Liver (tissue), 3 donors: ENCODE results near the gene TM9SF2.

Experiments used
- RXRA ChIP-seq, 2 donors: IDR thresholded peaks; 2 replicates each; pipeline ENCODE4 v1.6.1; 2017 to 2018; ENCODE audit warnings: antibody characterized with exemption in 2 of 2, mild to moderate bottlenecking in 1 of 2
- YY1 ChIP-seq: IDR thresholded peaks from 2 replicates; pipeline ENCODE4 v1.6.1; 2016; ENCODE audit warnings: antibody characterized with exemption, mild to moderate bottlenecking
- TF ChIP-seq, protein P1 (sequence below): IDR thresholded peaks from 2 replicates; pipeline ENCODE4 v1.6.1; 2016; ENCODE audit warnings: antibody characterized with exemption
- TF ChIP-seq, protein P2 (sequence below): fragments of 150-350 bp; IDR thresholded peaks from 2 replicates; pipeline ENCODE4 v1.5.1; 2017; ENCODE audit warnings: improper control_type of control experiment, low read depth, low read length; ENCODE audit not compliant: missing input control
- donor health status: healthy.
- donor health status: healthy.

DNA sequence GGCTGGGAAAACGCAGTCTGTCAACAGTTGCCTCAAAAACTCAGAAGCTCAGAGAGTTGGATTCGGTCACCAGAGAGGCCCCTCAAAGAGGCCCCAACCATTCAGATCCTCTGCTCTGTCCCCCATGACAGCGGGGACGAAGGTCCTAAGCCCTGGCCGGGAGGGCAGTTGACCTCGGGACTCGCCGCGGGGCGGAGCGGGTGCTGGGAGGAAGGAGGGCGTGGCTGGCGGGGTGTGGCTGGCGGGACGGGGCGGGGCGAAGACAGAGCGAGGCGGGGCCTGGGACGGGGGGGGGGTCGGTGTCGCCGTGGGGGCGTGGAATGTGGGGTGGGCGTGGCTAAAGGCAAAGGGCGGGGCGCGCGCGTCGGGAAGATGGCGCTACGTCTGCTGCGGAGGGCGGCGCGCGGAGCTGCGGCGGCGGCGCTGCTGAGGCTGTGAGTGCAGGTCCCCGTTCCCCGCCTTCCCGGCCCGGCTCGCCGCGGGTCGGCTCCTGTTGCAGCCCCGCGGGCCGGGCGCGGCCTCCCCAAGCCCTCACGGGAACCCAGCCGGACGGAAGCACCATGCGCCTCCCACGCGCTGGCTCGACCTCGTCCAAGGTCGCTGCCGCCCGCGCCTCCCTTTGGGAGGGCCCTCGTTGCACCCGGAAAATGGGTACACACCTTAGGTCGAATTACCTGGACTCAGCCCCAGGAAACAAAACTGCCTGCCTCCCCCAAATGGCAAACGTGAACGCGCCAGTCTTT is 105.2 kb downstream of the TM9SF2 start, which contains the start of gene CLYBL:
- TF ChIP-seq RXRA (IDR thresholded peaks at IDR 0.05) (peak; percentile 75 to 78), YY1 (peak; percentile 71)
- TF ChIP-seq, protein P1, sequence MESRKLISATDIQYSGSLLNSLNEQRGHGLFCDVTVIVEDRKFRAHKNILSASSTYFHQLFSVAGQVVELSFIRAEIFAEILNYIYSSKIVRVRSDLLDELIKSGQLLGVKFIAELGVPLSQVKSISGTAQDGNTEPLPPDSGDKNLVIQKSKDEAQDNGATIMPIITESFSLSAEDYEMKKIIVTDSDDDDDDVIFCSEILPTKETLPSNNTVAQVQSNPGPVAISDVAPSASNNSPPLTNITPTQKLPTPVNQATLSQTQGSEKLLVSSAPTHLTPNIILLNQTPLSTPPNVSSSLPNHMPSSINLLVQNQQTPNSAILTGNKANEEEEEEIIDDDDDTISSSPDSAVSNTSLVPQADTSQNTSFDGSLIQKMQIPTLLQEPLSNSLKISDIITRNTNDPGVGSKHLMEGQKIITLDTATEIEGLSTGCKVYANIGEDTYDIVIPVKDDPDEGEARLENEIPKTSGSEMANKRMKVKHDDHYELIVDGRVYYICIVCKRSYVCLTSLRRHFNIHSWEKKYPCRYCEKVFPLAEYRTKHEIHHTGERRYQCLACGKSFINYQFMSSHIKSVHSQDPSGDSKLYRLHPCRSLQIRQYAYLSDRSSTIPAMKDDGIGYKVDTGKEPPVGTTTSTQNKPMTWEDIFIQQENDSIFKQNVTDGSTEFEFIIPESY: peak; percentile 23
- TF ChIP-seq, protein P2, sequence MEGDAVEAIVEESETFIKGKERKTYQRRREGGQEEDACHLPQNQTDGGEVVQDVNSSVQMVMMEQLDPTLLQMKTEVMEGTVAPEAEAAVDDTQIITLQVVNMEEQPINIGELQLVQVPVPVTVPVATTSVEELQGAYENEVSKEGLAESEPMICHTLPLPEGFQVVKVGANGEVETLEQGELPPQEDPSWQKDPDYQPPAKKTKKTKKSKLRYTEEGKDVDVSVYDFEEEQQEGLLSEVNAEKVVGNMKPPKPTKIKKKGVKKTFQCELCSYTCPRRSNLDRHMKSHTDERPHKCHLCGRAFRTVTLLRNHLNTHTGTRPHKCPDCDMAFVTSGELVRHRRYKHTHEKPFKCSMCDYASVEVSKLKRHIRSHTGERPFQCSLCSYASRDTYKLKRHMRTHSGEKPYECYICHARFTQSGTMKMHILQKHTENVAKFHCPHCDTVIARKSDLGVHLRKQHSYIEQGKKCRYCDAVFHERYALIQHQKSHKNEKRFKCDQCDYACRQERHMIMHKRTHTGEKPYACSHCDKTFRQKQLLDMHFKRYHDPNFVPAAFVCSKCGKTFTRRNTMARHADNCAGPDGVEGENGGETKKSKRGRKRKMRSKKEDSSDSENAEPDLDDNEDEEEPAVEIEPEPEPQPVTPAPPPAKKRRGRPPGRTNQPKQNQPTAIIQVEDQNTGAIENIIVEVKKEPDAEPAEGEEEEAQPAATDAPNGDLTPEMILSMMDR: no peak
